Endothelial cell of umbilical vein (primary cell): ENCODE measurements around the gene PHACTR1. TPM values are rescaled to one million over a fixed set of nuclear protein-coding genes. Genes with fewer than 3 reads are reported as not detected.

ENCODE experiments used
- BruUV-seq: library from RNA; stranded (reverse); fragments of 400-500 nt; replicated peaks from 2 replicates; lab custom pipeline; 2021; lab: Mats Ljungman, UMichigan
- CTCF ChIA-PET: fragments of 300-600, 350-600 bp; sonication (Branson Sonifier 250); formaldehyde crosslinking; loops from one replicate; lab custom pipeline; 2021; ENCODE audit warnings: antibody characterized with exemption, inconsistent platforms; lab: Charles Lee
- POLR2A ChIA-PET: fragments of 300-600, 350-600 bp; sonication (Branson Sonifier 250); formaldehyde crosslinking; loops from one replicate; lab custom pipeline; 2021; ENCODE audit warnings: antibody characterized with exemption, inconsistent platforms; lab: Charles Lee
- DNase-seq: peaks from one replicate; pipeline ENCODE4 v3.0.0-alpha.2; 2011; ENCODE audit warnings: low read depth, low spot score
- FAIRE-seq: peaks from 2 replicates; lab custom pipeline; 2011; peaks lifted over from hg19 to GRCh38; lab: Jason Lieb, UNC
- H2AFZ ChIP-seq: 2 replicates; pipeline ENCODE4 v1.6.0; 2012; ENCODE audit warnings: low read depth, low read length, control low read depth, inconsistent platforms
- H3K27ac ChIP-seq: 2 replicates; pipeline ENCODE4 v1.5.1; 2011; ENCODE audit warnings: low read depth, mild to moderate bottlenecking, control low read depth, low read length, moderate library complexity; ENCODE audit not compliant: insufficient read depth
- H3K27me3 ChIP-seq, 2 experiments: 2 replicates each; pipeline versions ENCODE4 v1.6.0 to v1.6.1; 2011; ENCODE audit warnings: low read length in 2 of 2, mixed read lengths in 1 of 2; ENCODE audit not compliant: control insufficient read depth in 2 of 2, insufficient read depth in 2 of 2
- H3K36me3 ChIP-seq, 2 experiments: 2 replicates in 1 of 2; 3 replicates in 1 of 2; pipeline ENCODE4 v1.5.1; 2011; ENCODE audit warnings: low read length in 2 of 2, mild to moderate bottlenecking in 1 of 2, moderate library complexity in 1 of 2; ENCODE audit not compliant: control insufficient read depth in 2 of 2, insufficient read depth in 2 of 2; ENCODE audit errors: extremely low read depth in 1 of 2
- H3K4me1 ChIP-seq: 3 replicates; pipeline ENCODE4 v1.5.1; 2011; ENCODE audit warnings: mild to moderate bottlenecking, low read length; ENCODE audit not compliant: control insufficient read depth, insufficient read depth; ENCODE audit errors: extremely low read depth
- H3K4me2 ChIP-seq: 2 replicates; pipeline ENCODE4 v1.6.1; 2011; ENCODE audit warnings: low read length, control low read depth, mixed read lengths; ENCODE audit not compliant: insufficient read depth
- H3K4me3 ChIP-seq, 3 experiments: fragments of 200-600 bp in 1 of 3; sonication (generic), shearing (Covaris generic) in 1 of 3; replicated peaks in 1 of 3; 2 replicates each; pipeline ENCODE4 v1.5.1; 2011 to 2016; ENCODE audit warnings: control low read depth in 3 of 3, low read length in 3 of 3, mild to moderate bottlenecking in 2 of 3, inconsistent platforms in 1 of 3, low read depth in 1 of 3, moderate library complexity in 1 of 3; ENCODE audit not compliant: insufficient read depth in 1 of 3
- H3K79me2 ChIP-seq: 2 replicates; pipeline ENCODE4 v1.6.0; 2012; ENCODE audit warnings: low read length, inconsistent platforms; ENCODE audit not compliant: control insufficient read depth, insufficient read depth
- H3K9ac ChIP-seq: replicated peaks from 2 replicates; pipeline ENCODE3; 2011; ENCODE audit warnings: low read length, control low read depth; ENCODE audit not compliant: insufficient read depth; ENCODE audit errors: extremely low read depth
- H3K9me1 ChIP-seq: replicated peaks from 3 replicates; pipeline ENCODE4 v1.6.0; 2011; ENCODE audit warnings: mild to moderate bottlenecking, low read length; ENCODE audit not compliant: control insufficient read depth, insufficient read depth; ENCODE audit errors: extremely low read depth
- H3K9me3 ChIP-seq: replicated peaks from 2 replicates; pipeline ENCODE4 v1.5.1; 2012; ENCODE audit warnings: low read length, inconsistent platforms; ENCODE audit not compliant: control insufficient read depth, insufficient read depth
- H4K20me1 ChIP-seq: replicated peaks from 2 replicates; pipeline ENCODE3; 2011; ENCODE audit warnings: mild to moderate bottlenecking, low read length; ENCODE audit not compliant: control insufficient read depth, insufficient read depth; ENCODE audit errors: extremely low read depth
- EZH2 ChIP-seq: IDR thresholded peaks from 2 replicates; pipeline ENCODE4 v1.6.1; 2012; ENCODE audit warnings: borderline replicate concordance, low read depth, mild to moderate bottlenecking, moderate library complexity, low read length, inconsistent platforms; ENCODE audit not compliant: severe bottlenecking
- GATA2 ChIP-seq: IDR thresholded peaks from 2 replicates; pipeline ENCODE4 v1.7.0; 2011; ENCODE audit warnings: low read depth, mild to moderate bottlenecking, moderate library complexity, mixed read lengths, low read length; ENCODE audit not compliant: insufficient read length, insufficient read depth
- POLR2AphosphoS5 ChIP-seq: IDR thresholded peaks from 2 replicates; pipeline ENCODE4 v1.6.1; 2012; ENCODE audit warnings: low read depth, mild to moderate bottlenecking, control low read depth, low read length, moderate library complexity; ENCODE audit not compliant: insufficient read depth
- dilution Hi-C: fragments of 300-500 bp; cut with MboI; formaldehyde crosslinking; loops from one replicate; pipeline ENCODE4 v1.15.0; 2019; ENCODE audit warnings: low sequenced_read_pairs; ENCODE audit not compliant: extremely low pct_ligation_motif_present
- intact Hi-C: fragments of 100-400 bp; cut with micrococcal nuclease; formaldehyde crosslinking; loops from one replicate; pipeline ENCODE4 v1.10.0; 2022
- polyA plus RNA-seq, 4 experiments: library from polyadenylated mRNA; depleted of rRNA in 3 of 4; stranded (reverse) in 3 of 4; unstranded in 1 of 4; fragments of >200 nt; gene quantifications; 2 replicates each; pipeline versions ENCODE4 v1.2.1 to v1.2.3, GENCODE V29; 2011 to 2012; ENCODE audit warnings: missing spikeins in 1 of 4
- total RNA-seq: library from RNA; stranded (reverse); gene quantifications from 2 replicates; pipeline ENCODE4 v1.2.3, GENCODE V29; 2021
- TF ChIP-seq, protein P1 (sequence below), 2 donors: IDR thresholded peaks; 1 replicate in 1 of 2; 2 replicates in 1 of 2; pipeline ENCODE4 v1.5.1; 2011; ENCODE audit warnings: low read length in 2 of 2, mild to moderate bottlenecking in 2 of 2, moderate library complexity in 2 of 2, control low read depth in 1 of 2, inconsistent platforms in 1 of 2, low read depth in 1 of 2; ENCODE audit not compliant: insufficient read depth in 1 of 2; ENCODE audit errors: extremely low read depth in 1 of 2

The PHACTR1 gene
- total and polyA plus RNA-seq, 2 donors (not counting 3 experiments of a cell fraction or from before 2014, with no cell fraction given) = 2.4 to 23.2 TPM

DNA sequence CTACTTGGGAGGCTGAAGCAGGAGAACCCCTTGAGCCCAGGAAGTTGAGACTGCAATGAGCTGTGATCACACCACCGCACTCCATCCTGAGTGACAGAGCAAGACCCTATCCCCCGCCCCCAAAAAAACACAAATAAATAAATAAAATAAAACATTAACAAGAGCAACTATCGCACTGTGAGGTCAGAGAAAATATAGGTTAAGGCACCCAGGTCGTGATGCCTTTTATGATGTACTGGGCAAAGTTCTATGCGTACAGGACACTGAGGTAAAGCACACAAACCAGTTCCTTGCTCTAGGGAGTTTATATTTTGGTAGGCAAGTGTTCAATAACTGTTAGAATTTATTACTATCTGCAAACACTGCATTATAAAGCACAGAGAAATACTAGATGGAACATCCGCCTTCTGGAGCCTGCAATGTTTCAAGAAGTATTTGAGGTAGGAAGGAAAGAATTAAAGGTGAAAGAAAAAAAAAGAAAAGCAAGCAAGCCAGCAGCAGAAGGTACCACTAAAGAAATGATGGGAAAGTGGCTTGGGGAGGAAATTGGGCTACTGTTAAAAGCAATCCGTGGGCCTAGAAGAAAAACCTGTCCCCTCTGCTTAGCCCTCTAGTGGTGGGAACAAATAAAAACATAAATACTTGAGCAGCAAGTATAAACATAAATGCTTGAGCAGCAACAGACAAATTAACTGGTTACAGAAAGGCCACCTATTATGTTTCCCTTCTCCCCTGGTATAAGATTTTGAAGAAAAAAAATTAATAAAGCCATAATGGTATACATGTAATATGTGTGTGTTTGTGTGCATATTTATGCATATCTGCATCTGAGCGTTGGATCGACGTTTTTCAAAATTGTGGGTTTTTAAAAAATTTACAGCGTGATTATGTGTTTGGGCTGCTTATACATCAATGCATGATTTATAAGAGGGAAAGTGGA lies 128.0 kb downstream of the PHACTR1 start:
- CTCF ChIA-PET = interaction anchor here (1.1 to 1.5 kb wide), 3 partner anchors 12 to 207 kb away, joined by 3 to 5 read pairs (median 4); no protein-coding TSS in a partner anchor

More for the DNA sequence above, 128.0 kb downstream of the PHACTR1 start:
- no peaks in the 10 kb centered on the region for H4K20me1 ChIP-seq
- H2AFZ ChIP-seq = no peak overlapping the region
- H3K36me3 ChIP-seq = no peaks in the 10 kb centered on the region
- H3K9ac ChIP-seq = no peak overlapping the region
- no peaks in the 10 kb centered on the region for H3K9me3 ChIP-seq
- DNase-seq = peak; percentile 23
- BruUV-seq = no TSS peak
- H3K4me1 ChIP-seq = no peaks in the 10 kb centered on the region
- peaks cover 0 to 3% of the 10 kb centered on the region in 2 experiments for H3K27me3 ChIP-seq
- no peak overlapping the region for H3K4me2 ChIP-seq
- no peaks in the 10 kb centered on the region for H3K79me2 ChIP-seq
- no peak overlapping the region for H3K4me3 ChIP-seq
- intact Hi-C loops (loop anchor here (1.0 kb wide), 1 partner anchor 206 kb away; no protein-coding TSS in a partner anchor), dilution Hi-C loops (no loop called here)
- FAIRE-seq = peak; percentile 67
- TF ChIP-seq, protein P1, sequence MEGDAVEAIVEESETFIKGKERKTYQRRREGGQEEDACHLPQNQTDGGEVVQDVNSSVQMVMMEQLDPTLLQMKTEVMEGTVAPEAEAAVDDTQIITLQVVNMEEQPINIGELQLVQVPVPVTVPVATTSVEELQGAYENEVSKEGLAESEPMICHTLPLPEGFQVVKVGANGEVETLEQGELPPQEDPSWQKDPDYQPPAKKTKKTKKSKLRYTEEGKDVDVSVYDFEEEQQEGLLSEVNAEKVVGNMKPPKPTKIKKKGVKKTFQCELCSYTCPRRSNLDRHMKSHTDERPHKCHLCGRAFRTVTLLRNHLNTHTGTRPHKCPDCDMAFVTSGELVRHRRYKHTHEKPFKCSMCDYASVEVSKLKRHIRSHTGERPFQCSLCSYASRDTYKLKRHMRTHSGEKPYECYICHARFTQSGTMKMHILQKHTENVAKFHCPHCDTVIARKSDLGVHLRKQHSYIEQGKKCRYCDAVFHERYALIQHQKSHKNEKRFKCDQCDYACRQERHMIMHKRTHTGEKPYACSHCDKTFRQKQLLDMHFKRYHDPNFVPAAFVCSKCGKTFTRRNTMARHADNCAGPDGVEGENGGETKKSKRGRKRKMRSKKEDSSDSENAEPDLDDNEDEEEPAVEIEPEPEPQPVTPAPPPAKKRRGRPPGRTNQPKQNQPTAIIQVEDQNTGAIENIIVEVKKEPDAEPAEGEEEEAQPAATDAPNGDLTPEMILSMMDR (IDR thresholded peaks at IDR 0.05; ENCODE audit: extremely low read depth in 1 of 2, insufficient read depth in 1 of 2, low read depth in 1 of 2, low read length in 2 of 2) = peak; percentile 47 to 55
- TF ChIP-seq GATA2 (no peak), EZH2 (no peak), POLR2AphosphoS5 (no peak)
- no peak overlapping the region for H3K27ac ChIP-seq
- H3K9me1 ChIP-seq = no peaks in the 10 kb centered on the region
- POLR2A ChIA-PET = no interaction called here
